Omental fat pad (tissue), 4 donors: ENCODE results near the gene NKD2. TPM values are rescaled to one million over a fixed set of nuclear protein-coding genes. Genes with fewer than 3 reads are reported as not detected.

Source experiments
- ATAC-seq: fragments of 150-250 bp; one replicate; pipeline ENCODE4 v1.9.1; 2016; ENCODE audit warnings: mild to moderate bottlenecking, moderate library complexity; ENCODE audit not compliant: low FRiP score
- DNase-seq: peaks from one replicate; pipeline ENCODE4 v3.0.0-alpha.2; 2019; ENCODE audit warnings: low spot score
- CTCF ChIP-seq, 3 donors: fragments of 450-650 bp; IDR thresholded peaks; one replicate each; pipeline ENCODE4 v1.5.1; 2016 to 2017; ENCODE audit warnings: antibody characterized with exemption in 3 of 3, mild to moderate bottlenecking in 3 of 3, moderate library complexity in 2 of 3
- total RNA-seq, 4 donors: library from RNA; depleted of rRNA; stranded (reverse); fragments of >200 nt; gene quantifications; one replicate each; pipeline ENCODE4 v1.1.0, GENCODE V29; 2016

The NKD2 gene
- total RNA-seq, 4 donors from 2014 or later, result 1.1 to 7.1 (median 1.8) TPM

- ATAC-seq (no peak), DNase-seq (no peak)
- no peak for TF ChIP-seq CTCF (IDR thresholded peaks at IDR 0.05)
These were observed 45.8 kb upstream of the NKD2 start for GRCh38 chr5:962801-963200.

GRCh38 chr5:963310-963672, 45.3 kb upstream of the NKD2 start:
- no peak for ATAC-seq
- no peak for TF ChIP-seq CTCF (IDR thresholded peaks at IDR 0.05)
- no peak for DNase-seq

- no peak for TF ChIP-seq CTCF (IDR thresholded peaks at IDR 0.05)
- ATAC-seq (no peak), DNase-seq (no peak)
These were observed 44.7 kb upstream of the NKD2 start for GRCh38 chr5:963673-964531.

- ATAC-seq (no peak), DNase-seq (no peak)
- TF ChIP-seq CTCF (IDR thresholded peaks at IDR 0.05), result no peak
These were observed 43.8 kb upstream of the NKD2 start for GRCh38 chr5:964821-965220.

GRCh38 chr5:965604-966344, 42.8 kb upstream of the NKD2 start:
- DNase-seq (no peak), ATAC-seq (no peak)
- no peak for TF ChIP-seq CTCF (IDR thresholded peaks at IDR 0.05)

GRCh38 chr5:966345-966710, 42.3 kb upstream of the NKD2 start:
- no peak for TF ChIP-seq CTCF (IDR thresholded peaks at IDR 0.05)
- no peak for DNase-seq
- ATAC-seq, result no peak

GRCh38 chr5:966941-967340, 41.7 kb upstream of the NKD2 start:
- no peak for TF ChIP-seq CTCF (IDR thresholded peaks at IDR 0.05)
- no peak for DNase-seq
- no peak for ATAC-seq
